ENCODE results near the gene HOXD4. TPM values are rescaled to one million over a fixed set of nuclear protein-coding genes. Genes with fewer than 3 reads are reported as not detected.
A peak's percentile ranks its signal among the peaks of the same experiment; 100 is the strongest.

Gene HOXD4
- total RNA-seq, 1 experiment from 2014 or later, result not detected

DNA sequence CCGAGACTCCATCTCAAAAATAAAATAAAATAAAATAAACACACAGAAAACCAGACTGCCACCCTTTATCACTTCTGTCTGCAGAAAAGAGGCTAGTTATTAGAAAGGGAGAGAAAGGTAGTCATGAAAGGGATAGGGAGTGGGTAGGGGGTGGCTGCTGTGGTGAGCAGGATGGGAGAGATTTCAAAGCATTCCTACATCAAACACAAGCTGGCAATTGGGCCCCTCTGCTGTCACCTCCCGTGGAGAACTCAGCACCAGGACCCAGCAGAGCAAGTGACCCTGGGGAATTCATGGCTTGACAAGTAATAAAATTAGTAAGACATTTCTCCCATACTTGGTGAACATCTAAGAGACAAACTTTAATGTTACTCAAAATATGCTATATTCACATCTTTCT, 33.4 kb downstream of the HOXD4 start:
- no peak for DNase-seq
- Mint-ChIP-seq H3K27me3 (ENCODE audit: unreplicated experiment) (peaks cover 19% of the 10 kb centered on the region), H3K4me3 (ENCODE audit: low read depth, unreplicated experiment) (no peak overlapping the region), H3K36me3 (ENCODE audit: insufficient read depth, unreplicated experiment) (peaks cover 9% of the 10 kb centered on the region), H3K9me3 (ENCODE audit: low read depth, unreplicated experiment) (no peaks in the 10 kb centered on the region), H3K27ac (ENCODE audit: unreplicated experiment) (no peak overlapping the region), H3K4me1 (ENCODE audit: low read depth, unreplicated experiment) (no peaks in the 10 kb centered on the region)
- intact Hi-C loops (cut with micrococcal nuclease; ENCODE audit: unreplicated experiment), result no loop called here
- BruUV-seq (replicated peaks), result no TSS peak
- CTCF ChIA-PET, result no interaction called here
- no peak for TF ChIP-seq CTCF (IDR thresholded peaks at IDR 0.05; ENCODE audit: unreplicated experiment)

DNA sequence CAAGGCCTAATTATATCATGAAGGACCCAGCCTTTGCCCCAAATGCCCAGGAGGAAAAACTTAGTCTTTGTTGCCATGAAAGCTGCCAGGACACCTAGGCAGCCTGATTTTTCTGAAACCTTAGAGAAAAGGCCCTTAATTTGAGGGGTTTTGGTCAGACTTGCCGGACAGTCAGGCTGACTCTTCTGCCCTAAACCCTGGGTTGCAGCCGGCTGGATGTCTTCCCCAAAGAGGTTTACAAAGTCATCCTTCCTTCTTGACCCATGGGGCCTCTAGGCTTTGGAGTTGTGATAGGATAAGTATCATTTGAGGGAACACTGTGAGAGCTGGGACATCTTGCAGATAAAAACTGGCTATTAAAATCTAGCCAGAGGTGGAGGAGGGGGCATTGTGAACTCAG, 34.7 kb downstream of the HOXD4 start:
- intact Hi-C loops (cut with micrococcal nuclease; ENCODE audit: unreplicated experiment), result no loop called here
- Mint-ChIP-seq H3K27ac (ENCODE audit: unreplicated experiment) (no peak overlapping the region), H3K4me3 (ENCODE audit: low read depth, unreplicated experiment) (no peak overlapping the region), H3K36me3 (ENCODE audit: insufficient read depth, unreplicated experiment) (peaks cover 9% of the 10 kb centered on the region), H3K27me3 (ENCODE audit: unreplicated experiment) (peaks cover 10% of the 10 kb centered on the region), H3K9me3 (ENCODE audit: low read depth, unreplicated experiment) (no peaks in the 10 kb centered on the region), H3K4me1 (ENCODE audit: low read depth, unreplicated experiment) (no peaks in the 10 kb centered on the region)
- BruUV-seq (replicated peaks), result no TSS peak
- CTCF ChIA-PET, result no interaction called here
- DNase-seq, result no peak
- TF ChIP-seq CTCF (IDR thresholded peaks at IDR 0.05; ENCODE audit: unreplicated experiment), result no peak

- Mint-ChIP-seq H3K27ac (ENCODE audit: unreplicated experiment) (no peak overlapping the region), H3K4me1 (ENCODE audit: low read depth, unreplicated experiment) (no peaks in the 10 kb centered on the region), H3K4me3 (ENCODE audit: low read depth, unreplicated experiment) (peak overlapping the region; percentile 61), H3K9me3 (ENCODE audit: low read depth, unreplicated experiment) (no peaks in the 10 kb centered on the region), H3K27me3 (ENCODE audit: unreplicated experiment) (peaks cover 10% of the 10 kb centered on the region), H3K36me3 (ENCODE audit: insufficient read depth, unreplicated experiment) (peaks cover 9% of the 10 kb centered on the region)
- TF ChIP-seq CTCF (IDR thresholded peaks at IDR 0.05; ENCODE audit: unreplicated experiment), result no peak
- CTCF ChIA-PET, result no interaction called here
- intact Hi-C loops (cut with micrococcal nuclease; ENCODE audit: unreplicated experiment), result no loop called here
- no peak for DNase-seq
- no TSS peak for BruUV-seq (replicated peaks)
These were observed 36.0 kb downstream of the HOXD4 start for GRCh38 chr2:176187200-176187898.

GRCh38 chr2:176187899-176188773, 36.8 kb downstream of the HOXD4 start, which contains the start of gene HOXD1:
Gene HOXD1 (plus strand): TSS chr2:176188668. CDS start chr2:176188802, 134 bp downstream.
- Mint-ChIP-seq H3K36me3 (ENCODE audit: insufficient read depth, unreplicated experiment) (peaks cover 9% of the 10 kb centered on the region), H3K27me3 (ENCODE audit: unreplicated experiment) (peaks cover 10% of the 10 kb centered on the region), H3K4me1 (ENCODE audit: low read depth, unreplicated experiment) (no peaks in the 10 kb centered on the region), H3K27ac (ENCODE audit: unreplicated experiment) (no peak within 1 kb of the TSS), H3K4me3 (ENCODE audit: low read depth, unreplicated experiment) (peak within 1 kb of the TSS; percentile 61), H3K9me3 (ENCODE audit: low read depth, unreplicated experiment) (no peaks in the 10 kb centered on the region)
- no TSS peak for BruUV-seq (replicated peaks)
- CTCF ChIA-PET, result no interaction called here
- peak; percentile 18 for DNase-seq
- intact Hi-C loops (cut with micrococcal nuclease; ENCODE audit: unreplicated experiment), result no loop called here
- no peak for TF ChIP-seq CTCF (IDR thresholded peaks at IDR 0.05; ENCODE audit: unreplicated experiment)

Measured in Calu3 (cell line).